Measurements from ENCODE around the gene CREB3L4.
A peak's percentile ranks its signal among the peaks of the same experiment; 100 is the strongest.

CREB3L4 gene

DNA sequence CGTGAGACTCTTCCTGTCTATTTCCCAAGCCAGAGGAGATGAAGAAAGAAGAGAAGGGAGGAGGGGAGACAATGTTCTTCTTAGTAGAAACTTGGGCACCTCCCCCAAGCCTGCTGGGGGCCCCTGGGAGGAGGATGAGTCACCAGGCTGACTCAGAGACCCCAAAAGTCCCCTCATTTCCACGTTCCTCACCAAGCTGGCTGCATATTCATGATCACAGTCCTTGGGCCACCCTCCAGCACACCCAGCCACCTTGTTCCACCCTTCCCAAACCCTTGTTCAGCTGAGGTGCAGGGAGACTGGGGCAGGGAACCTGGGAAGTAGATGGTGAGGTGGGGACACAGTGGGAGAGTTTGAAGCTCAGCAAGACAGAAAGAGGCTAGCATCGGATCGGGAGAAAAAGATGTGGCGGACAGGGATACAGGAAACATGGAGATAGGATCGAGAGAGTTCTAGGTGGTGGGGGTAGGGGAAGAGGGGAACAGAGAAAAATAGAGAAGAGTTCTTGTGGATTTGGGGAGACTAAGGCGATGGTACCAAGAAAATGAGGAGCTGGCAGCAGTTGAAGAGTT lies 17.7 kb downstream of the CREB3L4 start (continued):
- TF ChIP-seq, protein P1, sequence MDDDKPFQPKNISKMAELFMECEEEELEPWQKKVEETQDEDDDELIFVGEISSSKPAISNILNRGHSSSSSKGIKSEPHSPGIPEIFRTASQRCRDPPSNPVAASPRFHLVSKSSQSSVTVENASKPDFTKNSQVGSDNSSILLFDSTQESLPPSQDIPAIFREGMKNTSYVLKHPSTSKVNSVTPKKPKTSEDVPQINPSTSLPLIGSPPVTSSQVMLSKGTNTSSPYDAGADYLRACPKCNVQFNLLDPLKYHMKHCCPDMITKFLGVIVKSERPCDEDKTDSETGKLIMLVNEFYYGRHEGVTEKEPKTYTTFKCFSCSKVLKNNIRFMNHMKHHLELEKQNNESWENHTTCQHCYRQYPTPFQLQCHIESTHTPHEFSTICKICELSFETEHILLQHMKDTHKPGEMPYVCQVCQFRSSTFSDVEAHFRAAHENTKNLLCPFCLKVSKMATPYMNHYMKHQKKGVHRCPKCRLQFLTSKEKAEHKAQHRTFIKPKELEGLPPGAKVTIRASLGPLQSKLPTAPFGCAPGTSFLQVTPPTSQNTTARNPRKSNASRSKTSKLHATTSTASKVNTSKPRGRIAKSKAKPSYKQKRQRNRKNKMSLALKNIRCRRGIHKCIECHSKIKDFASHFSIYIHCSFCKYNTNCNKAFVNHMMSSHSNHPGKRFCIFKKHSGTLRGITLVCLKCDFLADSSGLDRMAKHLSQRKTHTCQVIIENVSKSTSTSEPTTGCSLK (tag by site-specific recombination; IDR thresholded peaks at IDR 0.05), result no peak
- TF ChIP-seq, protein P2, sequence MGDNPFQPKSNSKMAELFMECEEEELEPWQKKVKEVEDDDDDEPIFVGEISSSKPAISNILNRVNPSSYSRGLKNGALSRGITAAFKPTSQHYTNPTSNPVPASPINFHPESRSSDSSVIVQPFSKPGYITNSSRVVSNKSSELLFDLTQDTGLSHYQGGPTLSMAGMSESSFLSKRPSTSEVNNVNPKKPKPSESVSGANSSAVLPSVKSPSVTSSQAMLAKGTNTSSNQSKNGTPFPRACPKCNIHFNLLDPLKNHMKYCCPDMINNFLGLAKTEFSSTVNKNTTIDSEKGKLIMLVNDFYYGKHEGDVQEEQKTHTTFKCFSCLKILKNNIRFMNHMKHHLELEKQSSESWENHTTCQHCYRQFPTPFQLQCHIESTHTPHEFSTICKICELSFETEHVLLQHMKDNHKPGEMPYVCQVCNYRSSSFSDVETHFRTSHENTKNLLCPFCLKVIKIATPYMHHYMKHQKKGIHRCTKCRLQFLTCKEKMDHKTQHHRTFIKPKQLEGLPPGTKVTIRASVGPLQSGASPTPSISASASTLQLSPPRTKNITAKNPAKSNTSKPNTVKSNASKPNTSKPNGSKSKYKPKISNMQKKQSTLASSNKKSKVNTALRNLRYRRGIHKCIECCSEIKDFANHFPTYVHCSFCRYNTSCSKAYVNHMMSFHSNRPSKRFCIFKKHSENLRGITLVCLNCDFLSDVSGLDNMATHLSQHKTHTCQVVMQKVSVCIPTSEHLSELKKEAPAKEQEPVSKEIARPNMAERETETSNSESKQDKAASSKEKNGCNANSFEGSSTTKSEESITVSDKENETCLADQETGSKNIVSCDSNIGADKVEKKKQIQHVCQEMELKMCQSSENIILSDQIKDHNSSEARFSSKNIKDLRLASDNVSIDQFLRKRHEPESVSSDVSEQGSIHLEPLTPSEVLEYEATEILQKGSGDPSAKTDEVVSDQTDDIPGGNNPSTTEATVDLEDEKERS (tag by site-specific recombination; IDR thresholded peaks at IDR 0.05), result peak; percentile 15; the same call in 1 of the 2 replicates
- TF ChIP-seq ZNF530 (tag by site-specific recombination; IDR thresholded peaks at IDR 0.05; ENCODE audit: low read depth), result no peak
- TF ChIP-seq RBAK (tag by site-specific recombination; IDR thresholded peaks at IDR 0.05), result no peak
- no peak for TF ChIP-seq ZNF37A (tag by site-specific recombination; IDR thresholded peaks at IDR 0.05)
- no peak for TF ChIP-seq ZNF621 (tag by site-specific recombination; IDR thresholded peaks at IDR 0.05)
- TF ChIP-seq, protein P3, sequence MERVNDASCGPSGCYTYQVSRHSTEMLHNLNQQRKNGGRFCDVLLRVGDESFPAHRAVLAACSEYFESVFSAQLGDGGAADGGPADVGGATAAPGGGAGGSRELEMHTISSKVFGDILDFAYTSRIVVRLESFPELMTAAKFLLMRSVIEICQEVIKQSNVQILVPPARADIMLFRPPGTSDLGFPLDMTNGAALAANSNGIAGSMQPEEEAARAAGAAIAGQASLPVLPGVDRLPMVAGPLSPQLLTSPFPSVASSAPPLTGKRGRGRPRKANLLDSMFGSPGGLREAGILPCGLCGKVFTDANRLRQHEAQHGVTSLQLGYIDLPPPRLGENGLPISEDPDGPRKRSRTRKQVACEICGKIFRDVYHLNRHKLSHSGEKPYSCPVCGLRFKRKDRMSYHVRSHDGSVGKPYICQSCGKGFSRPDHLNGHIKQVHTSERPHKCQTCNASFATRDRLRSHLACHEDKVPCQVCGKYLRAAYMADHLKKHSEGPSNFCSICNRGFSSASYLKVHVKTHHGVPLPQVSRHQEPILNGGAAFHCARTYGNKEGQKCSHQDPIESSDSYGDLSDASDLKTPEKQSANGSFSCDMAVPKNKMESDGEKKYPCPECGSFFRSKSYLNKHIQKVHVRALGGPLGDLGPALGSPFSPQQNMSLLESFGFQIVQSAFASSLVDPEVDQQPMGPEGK (tag by site-specific recombination; IDR thresholded peaks at IDR 0.05), result peak; percentile 45; the same call in 1 of the 2 replicates
- no peak for TF ChIP-seq ZNF488 (tag by site-specific recombination; IDR thresholded peaks at IDR 0.05)
- TF ChIP-seq ZNF560 (tag by site-specific recombination; IDR thresholded peaks at IDR 0.05; ENCODE audit: borderline replicate concordance), result no peak
- TF ChIP-seq ZNF555 (tag by site-specific recombination; conservative IDR thresholded peaks at IDR 0.05), result no peak
- no peak for TF ChIP-seq ZNF707 (tag by site-specific recombination; IDR thresholded peaks at IDR 0.05)
- no peak for TF ChIP-seq ZBTB21 (tag by site-specific recombination; IDR thresholded peaks at IDR 0.05)
- TF ChIP-seq ZFP69B (tag by site-specific recombination; IDR thresholded peaks at IDR 0.05), result no peak
- TF ChIP-seq ZNF623 (tag by site-specific recombination; IDR thresholded peaks at IDR 0.05), result no peak
- TF ChIP-seq TSHZ1 (tag by site-specific recombination; IDR thresholded peaks at IDR 0.05; ENCODE audit: borderline replicate concordance), result no peak
- TF ChIP-seq, protein P4, sequence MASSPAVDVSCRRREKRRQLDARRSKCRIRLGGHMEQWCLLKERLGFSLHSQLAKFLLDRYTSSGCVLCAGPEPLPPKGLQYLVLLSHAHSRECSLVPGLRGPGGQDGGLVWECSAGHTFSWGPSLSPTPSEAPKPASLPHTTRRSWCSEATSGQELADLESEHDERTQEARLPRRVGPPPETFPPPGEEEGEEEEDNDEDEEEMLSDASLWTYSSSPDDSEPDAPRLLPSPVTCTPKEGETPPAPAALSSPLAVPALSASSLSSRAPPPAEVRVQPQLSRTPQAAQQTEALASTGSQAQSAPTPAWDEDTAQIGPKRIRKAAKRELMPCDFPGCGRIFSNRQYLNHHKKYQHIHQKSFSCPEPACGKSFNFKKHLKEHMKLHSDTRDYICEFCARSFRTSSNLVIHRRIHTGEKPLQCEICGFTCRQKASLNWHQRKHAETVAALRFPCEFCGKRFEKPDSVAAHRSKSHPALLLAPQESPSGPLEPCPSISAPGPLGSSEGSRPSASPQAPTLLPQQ (tag by site-specific recombination; IDR thresholded peaks at IDR 0.05), result peak; percentile 37; the same call in 1 of the 2 replicates
- TF ChIP-seq, protein P5, sequence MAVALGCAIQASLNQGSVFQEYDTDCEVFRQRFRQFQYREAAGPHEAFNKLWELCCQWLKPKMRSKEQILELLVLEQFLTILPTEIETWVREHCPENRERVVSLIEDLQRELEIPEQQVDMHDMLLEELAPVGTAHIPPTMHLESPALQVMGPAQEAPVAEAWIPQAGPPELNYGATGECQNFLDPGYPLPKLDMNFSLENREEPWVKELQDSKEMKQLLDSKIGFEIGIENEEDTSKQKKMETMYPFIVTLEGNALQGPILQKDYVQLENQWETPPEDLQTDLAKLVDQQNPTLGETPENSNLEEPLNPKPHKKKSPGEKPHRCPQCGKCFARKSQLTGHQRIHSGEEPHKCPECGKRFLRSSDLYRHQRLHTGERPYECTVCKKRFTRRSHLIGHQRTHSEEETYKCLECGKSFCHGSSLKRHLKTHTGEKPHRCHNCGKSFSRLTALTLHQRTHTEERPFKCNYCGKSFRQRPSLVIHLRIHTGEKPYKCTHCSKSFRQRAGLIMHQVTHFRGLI (tag by site-specific recombination; IDR thresholded peaks at IDR 0.05), result no peak
- TF ChIP-seq ZNF580 (tag by site-specific recombination; IDR thresholded peaks at IDR 0.05), result no peak
- no peak for TF ChIP-seq ZNF777 (tag by site-specific recombination; IDR thresholded peaks at IDR 0.05; ENCODE audit: borderline replicate concordance)
- no peak for TF ChIP-seq GLI2 (tag by site-specific recombination; IDR thresholded peaks at IDR 0.05; ENCODE audit: borderline replicate concordance, low read depth)
- TF ChIP-seq AEBP2 (tag by site-specific recombination; IDR thresholded peaks at IDR 0.05; ENCODE audit: borderline replicate concordance), result no peak
- no peak for TF ChIP-seq ZNF664 (tag by site-specific recombination; IDR thresholded peaks at IDR 0.05)

Data from HEK293 (cell line).